Progenitor cell of endocrine pancreas (in vitro differentiated cells): ENCODE data around the gene MIXL1. TPM values are rescaled to one million over a fixed set of nuclear protein-coding genes. Genes with fewer than 3 reads are reported as not detected.

Source experiments
- DNase-seq: peaks from one replicate; pipeline ENCODE4 v3.0.0; 2021; ENCODE audit warnings: low spot score; ENCODE audit not compliant: unreplicated experiment
- H3K27ac Mint-ChIP-seq: 2 replicates; pipeline ENCODE4 v1.8.0; 2021; ENCODE audit warnings: mild to moderate bottlenecking, moderate library complexity, mixed read lengths
- H3K27me3 Mint-ChIP-seq: 2 replicates; pipeline ENCODE4 v1.8.0; 2021; ENCODE audit warnings: mixed read lengths
- H3K36me3 Mint-ChIP-seq: 2 replicates; pipeline ENCODE4 v1.8.0; 2022; ENCODE audit warnings: mixed read lengths; ENCODE audit not compliant: insufficient read depth
- H3K4me1 Mint-ChIP-seq: 2 replicates; pipeline ENCODE4 v1.8.0; 2021; ENCODE audit warnings: low read depth, mixed read lengths
- H3K4me3 Mint-ChIP-seq: 2 replicates; pipeline ENCODE4 v1.8.0; 2021; ENCODE audit warnings: low read depth, mild to moderate bottlenecking, moderate library complexity, mixed read lengths
- H3K9me3 Mint-ChIP-seq: 2 replicates; pipeline ENCODE4 v1.8.0; 2021; ENCODE audit warnings: low read depth, mixed read lengths
- total RNA-seq: library from RNA; stranded (reverse); gene quantifications from 2 replicates; pipeline ENCODE4 v1.2.1, GENCODE V29; 2021
- TF ChIP-seq, protein P1 (sequence below): fragments of 200-600 bp; sonication (generic); IDR thresholded peaks from one replicate; pipeline ENCODE4 v1.5.0; 2021; ENCODE audit warnings: antibody characterized with exemption, mild to moderate bottlenecking; ENCODE audit not compliant: unreplicated experiment

The MIXL1 gene
- total RNA-seq, 1 donor from 2014 or later = 1.7 TPM

- no peak for DNase-seq
- H3K36me3 Mint-ChIP-seq = no peaks in the 10 kb centered on the region
- H3K9me3 Mint-ChIP-seq = no peaks in the 10 kb centered on the region
- peaks cover 1% of the 10 kb centered on the region for H3K4me1 Mint-ChIP-seq
- peaks cover 14% of the 10 kb centered on the region for H3K27me3 Mint-ChIP-seq
- H3K4me3 Mint-ChIP-seq = no peak overlapping the region
- TF ChIP-seq, protein P1, sequence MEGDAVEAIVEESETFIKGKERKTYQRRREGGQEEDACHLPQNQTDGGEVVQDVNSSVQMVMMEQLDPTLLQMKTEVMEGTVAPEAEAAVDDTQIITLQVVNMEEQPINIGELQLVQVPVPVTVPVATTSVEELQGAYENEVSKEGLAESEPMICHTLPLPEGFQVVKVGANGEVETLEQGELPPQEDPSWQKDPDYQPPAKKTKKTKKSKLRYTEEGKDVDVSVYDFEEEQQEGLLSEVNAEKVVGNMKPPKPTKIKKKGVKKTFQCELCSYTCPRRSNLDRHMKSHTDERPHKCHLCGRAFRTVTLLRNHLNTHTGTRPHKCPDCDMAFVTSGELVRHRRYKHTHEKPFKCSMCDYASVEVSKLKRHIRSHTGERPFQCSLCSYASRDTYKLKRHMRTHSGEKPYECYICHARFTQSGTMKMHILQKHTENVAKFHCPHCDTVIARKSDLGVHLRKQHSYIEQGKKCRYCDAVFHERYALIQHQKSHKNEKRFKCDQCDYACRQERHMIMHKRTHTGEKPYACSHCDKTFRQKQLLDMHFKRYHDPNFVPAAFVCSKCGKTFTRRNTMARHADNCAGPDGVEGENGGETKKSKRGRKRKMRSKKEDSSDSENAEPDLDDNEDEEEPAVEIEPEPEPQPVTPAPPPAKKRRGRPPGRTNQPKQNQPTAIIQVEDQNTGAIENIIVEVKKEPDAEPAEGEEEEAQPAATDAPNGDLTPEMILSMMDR = no peak
- H3K27ac Mint-ChIP-seq = no peak overlapping the region
Observed at GRCh38 chr1:226207048-226207447, 16.4 kb upstream of the MIXL1 start.

DNA sequence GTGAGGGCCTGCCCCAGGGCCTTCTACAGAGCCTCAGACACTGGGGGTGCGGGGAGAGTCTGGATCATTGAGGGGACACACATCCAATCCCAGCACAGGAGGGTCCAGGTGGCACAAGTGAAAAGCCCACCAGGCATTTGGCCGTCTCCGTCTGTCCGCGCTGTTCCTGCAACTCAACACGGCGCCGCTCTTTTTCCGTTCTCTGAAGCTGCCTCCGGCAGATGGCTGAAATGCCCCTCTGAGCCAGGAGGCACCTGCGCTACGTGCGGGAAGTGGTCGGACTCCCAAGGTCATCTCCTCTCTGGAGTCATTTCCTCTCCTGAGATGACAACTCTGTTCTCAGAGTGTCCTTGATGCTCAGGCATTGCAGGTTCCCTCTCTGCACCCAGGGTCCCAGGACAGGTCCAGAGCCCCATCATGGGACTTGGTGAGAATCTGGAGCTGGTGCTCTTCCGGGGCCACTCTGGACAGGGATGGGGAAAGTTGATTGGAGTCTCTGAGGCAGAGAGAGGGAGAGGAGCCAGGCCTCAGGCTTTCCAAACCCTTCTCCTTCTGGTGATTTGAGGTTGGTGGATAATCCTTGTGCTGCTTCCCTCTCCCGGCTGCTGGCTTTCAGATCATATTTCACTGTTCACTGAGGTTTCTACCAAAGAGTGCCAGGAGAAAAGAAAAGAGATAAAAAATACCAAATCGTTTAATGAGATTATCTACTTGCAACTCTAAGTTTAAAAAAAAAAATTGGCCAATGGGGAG, 14.0 kb upstream of the MIXL1 start:
- H3K27ac Mint-ChIP-seq = no peak overlapping the region
- H3K4me1 Mint-ChIP-seq = no peaks in the 10 kb centered on the region
- no peak for DNase-seq
- H3K9me3 Mint-ChIP-seq = no peaks in the 10 kb centered on the region
- H3K36me3 Mint-ChIP-seq = no peaks in the 10 kb centered on the region
- H3K27me3 Mint-ChIP-seq = peaks cover 14% of the 10 kb centered on the region
- TF ChIP-seq, protein P1 = no peak
- no peak overlapping the region for H3K4me3 Mint-ChIP-seq

GRCh38 chr1:226210571-226211176, 12.8 kb upstream of the MIXL1 start:
- Mint-ChIP-seq H3K4me3 (no peak overlapping the region), H3K27ac (no peak overlapping the region), H3K4me1 (no peaks in the 10 kb centered on the region), H3K27me3 (peaks cover 17% of the 10 kb centered on the region), H3K9me3 (no peaks in the 10 kb centered on the region), H3K36me3 (no peaks in the 10 kb centered on the region)
- no peak for DNase-seq
- TF ChIP-seq, protein P1 = no peak

DNA sequence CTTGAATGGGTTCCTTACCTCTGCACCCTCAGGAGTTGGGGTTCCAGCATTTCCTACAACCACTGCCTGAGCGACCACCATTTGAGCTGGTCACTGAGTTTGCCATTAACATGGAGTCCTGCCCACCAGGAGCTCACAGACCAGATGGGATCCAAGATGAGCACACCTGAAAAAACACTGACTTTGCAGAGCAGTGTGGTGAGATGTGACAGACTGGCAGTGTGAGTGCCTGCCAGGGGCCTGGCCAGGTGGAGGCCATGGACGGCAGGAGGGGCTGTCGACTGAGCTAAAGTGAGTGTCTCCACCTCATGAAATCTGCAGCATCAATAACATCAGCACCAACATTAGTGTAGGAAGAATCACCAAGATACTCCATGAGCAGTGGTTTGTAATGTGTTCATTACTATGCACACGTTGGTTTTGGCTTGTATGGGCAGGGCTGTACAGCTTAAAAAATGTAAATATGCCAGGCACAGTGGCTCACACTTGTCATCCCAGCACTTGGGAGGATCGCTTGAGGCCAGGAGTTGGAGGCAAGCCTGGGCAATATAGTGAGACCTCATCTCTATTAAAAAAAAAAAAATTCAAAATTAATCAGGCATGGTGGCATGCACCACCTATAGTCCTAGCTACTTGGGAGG, 12.2 kb upstream of the MIXL1 start:
- H3K36me3 Mint-ChIP-seq = no peaks in the 10 kb centered on the region
- H3K27ac Mint-ChIP-seq = no peak overlapping the region
- TF ChIP-seq, protein P1 = no peak
- no peak for DNase-seq
- H3K4me1 Mint-ChIP-seq = no peaks in the 10 kb centered on the region
- H3K4me3 Mint-ChIP-seq = no peak overlapping the region
- H3K27me3 Mint-ChIP-seq = peaks cover 24% of the 10 kb centered on the region
- no peaks in the 10 kb centered on the region for H3K9me3 Mint-ChIP-seq

DNA sequence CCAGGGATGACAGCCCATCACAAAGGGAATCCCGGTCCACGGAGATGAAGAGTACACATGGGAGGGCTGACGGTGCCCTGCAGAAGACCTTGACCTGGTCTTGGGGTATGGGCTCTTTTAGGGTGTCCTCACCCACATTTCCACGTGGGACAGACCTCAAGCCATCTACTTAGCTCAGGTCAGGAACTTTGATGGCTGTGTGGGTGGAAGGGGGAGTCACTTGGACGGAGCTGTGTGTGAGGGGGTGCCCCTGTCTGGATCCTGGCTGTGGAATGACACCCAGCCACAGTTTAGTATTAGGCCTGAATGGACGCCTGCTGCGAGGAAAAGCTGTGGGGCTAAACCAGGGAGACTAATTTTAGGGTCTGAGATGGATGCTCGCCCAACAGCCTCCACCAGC, 10.9 kb upstream of the MIXL1 start:
- H3K4me3 Mint-ChIP-seq = no peak overlapping the region
- no peak for DNase-seq
- no peaks in the 10 kb centered on the region for H3K9me3 Mint-ChIP-seq
- H3K4me1 Mint-ChIP-seq = no peaks in the 10 kb centered on the region
- TF ChIP-seq, protein P1 = no peak
- peaks cover 24% of the 10 kb centered on the region for H3K27me3 Mint-ChIP-seq
- H3K27ac Mint-ChIP-seq = no peak overlapping the region
- no peaks in the 10 kb centered on the region for H3K36me3 Mint-ChIP-seq
